Measurements from ENCODE around the gene CREB3L2. TPM values are rescaled to one million over a fixed set of nuclear protein-coding genes. Genes with fewer than 3 reads are reported as not detected.
A peak's percentile ranks its signal among the peaks of the same experiment; 100 is the strongest.
"Not testable (repeated sequence)": the region's sequence is repeated elsewhere in the genome, so short reads cannot be mapped to it uniquely, and the experiment has no call there.

Gene CREB3L2
- total RNA-seq, 2 experiments from 2014 or later, result 24.4 to 28.7 TPM

GRCh38 chr7:137926206-137926605 is 75.7 kb downstream of the CREB3L2 start:
- CTCF ChIA-PET, result not testable (repeated sequence)
- H3K36me3 Mint-ChIP-seq (ENCODE audit: low read depth), result peaks cover 27% of the 10 kb centered on the region

DNA sequence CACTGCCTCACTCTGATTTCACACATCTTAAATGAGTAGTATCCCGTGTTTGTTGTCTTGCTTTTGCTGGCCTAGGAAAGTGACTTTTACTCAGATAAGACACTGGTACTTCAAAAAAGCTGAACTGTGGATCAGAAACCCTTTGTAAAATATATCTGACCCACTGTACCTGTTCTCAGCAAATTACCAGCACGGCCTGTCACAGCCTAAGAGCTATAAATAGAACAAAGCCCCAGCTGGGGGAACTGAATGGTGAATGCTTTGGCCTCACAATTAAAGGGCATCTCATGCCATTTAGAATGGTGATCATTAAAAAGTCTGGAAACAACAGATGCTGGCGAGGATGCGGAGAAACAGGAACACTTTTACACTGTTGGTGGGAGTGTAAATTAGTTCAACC is 76.1 kb downstream of the CREB3L2 start:
- Mint-ChIP-seq H3K27me3 (no peaks in the 10 kb centered on the region), H3K36me3 (ENCODE audit: low read depth) (peaks cover 27% of the 10 kb centered on the region), H3K9me3 (ENCODE audit: low read depth) (no peaks in the 10 kb centered on the region), H3K27ac (no peak overlapping the region), H3K4me3 (no peak overlapping the region), H3K4me1 (peaks cover 33% of the 10 kb centered on the region)
- intact Hi-C loops (cut with DNase I, micrococcal nuclease), result no loop called here
- ChIA-PET POLR2A (no interaction called here), CTCF (no interaction called here)
- no peak for DNase-seq
- no peak for ATAC-seq

More at GRCh38 chr7:137926206-137926605, 75.7 kb downstream of the CREB3L2 start:
- H3K9me3 Mint-ChIP-seq (ENCODE audit: low read depth); H3K4me3 Mint-ChIP-seq; H3K27ac Mint-ChIP-seq; H3K27me3 Mint-ChIP-seq; ATAC-seq; POLR2A ChIA-PET; DNase-seq; intact Hi-C loops (cut with DNase I, micrococcal nuclease): not testable (repeated sequence)
- H3K4me1 Mint-ChIP-seq, result peaks cover 32% of the 10 kb centered on the region

GRCh38 chr7:137925091-137925490 is 76.8 kb downstream of the CREB3L2 start:
- Mint-ChIP-seq H3K27me3 (no peaks in the 10 kb centered on the region), H3K9me3 (ENCODE audit: low read depth) (no peaks in the 10 kb centered on the region), H3K27ac (no peak overlapping the region), H3K4me1 (peaks cover 28% of the 10 kb centered on the region), H3K36me3 (ENCODE audit: low read depth) (peaks cover 27% of the 10 kb centered on the region), H3K4me3 (no peak overlapping the region)
- ChIA-PET CTCF (interaction anchor here (1.1 to 1.2 kb wide), 3 partner anchors 21 to 82 kb away, joined by 3 read pairs; no protein-coding TSS in a partner anchor), POLR2A (interaction anchor here (0.6 kb wide), 1 partner anchor 67 kb away, joined by 6 read pairs; no protein-coding TSS in a partner anchor)
- ATAC-seq, result no peak
- DNase-seq, result no peak
- intact Hi-C loops (cut with DNase I, micrococcal nuclease), result no loop called here

DNA sequence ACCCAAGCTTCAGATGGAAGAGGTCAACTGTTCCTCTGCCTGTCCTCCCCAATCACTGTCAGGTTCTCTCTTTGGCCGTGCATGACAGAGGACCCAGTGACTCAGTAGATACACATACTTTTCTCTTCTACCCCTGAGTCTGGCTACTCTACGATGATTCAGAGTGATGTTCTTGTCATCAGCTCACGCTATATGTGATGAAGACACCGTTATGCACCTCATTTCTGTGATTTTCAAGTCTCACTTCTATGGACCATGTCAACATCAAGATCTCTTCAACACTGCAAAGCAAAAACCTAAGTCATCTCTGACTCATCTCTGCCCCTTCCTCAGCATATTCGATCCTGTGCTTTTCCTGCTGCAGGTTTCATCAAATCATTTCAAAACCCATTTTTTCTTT is 78.5 kb downstream of the CREB3L2 start:
- peak; percentile 93 for ATAC-seq

DNA sequence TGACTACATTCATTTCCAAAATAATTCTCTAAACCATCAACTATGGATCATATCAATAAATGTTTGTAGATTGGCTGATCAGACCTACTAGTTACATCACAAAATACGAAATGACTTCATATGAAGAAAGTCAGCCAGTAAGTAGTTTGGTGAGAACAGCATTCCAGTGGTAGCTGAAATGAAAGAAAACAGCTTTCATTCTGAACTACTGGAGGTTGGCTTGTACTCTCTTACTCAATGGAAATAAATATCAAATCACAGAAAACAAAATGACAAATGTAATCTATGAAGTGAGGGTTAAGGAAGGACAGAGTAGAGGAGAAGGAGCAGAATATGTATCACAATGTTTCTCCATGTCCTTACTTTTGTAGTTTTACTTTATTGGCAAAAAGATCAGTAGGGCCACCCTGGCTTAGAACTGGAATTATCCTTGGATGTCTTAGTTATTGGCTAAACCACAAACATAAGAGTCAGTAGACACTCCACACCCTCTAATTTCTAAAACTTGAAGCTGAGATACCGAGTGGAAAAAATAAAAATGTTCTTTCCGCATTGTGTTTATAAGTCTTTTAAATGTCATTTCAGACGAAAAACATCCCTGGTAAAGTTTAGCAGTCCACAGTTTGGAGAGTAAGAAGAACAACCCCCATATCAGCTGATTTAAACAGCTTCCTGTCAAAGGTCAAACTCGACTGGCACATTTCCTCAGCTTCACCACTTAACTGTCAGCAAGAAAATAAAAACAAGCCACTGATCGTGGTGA is 81.1 kb downstream of the CREB3L2 start:
- H3K27me3 Mint-ChIP-seq, result no peaks in the 10 kb centered on the region
- ATAC-seq (no peak), DNase-seq (no peak)
- H3K27ac Mint-ChIP-seq, result peak overlapping the region; percentile 44
- intact Hi-C loops (cut with DNase I, micrococcal nuclease), result no loop called here
- H3K9me3 Mint-ChIP-seq (ENCODE audit: low read depth), result no peaks in the 10 kb centered on the region
- no peak overlapping the region for H3K4me3 Mint-ChIP-seq
- POLR2A ChIA-PET, result no interaction called here
- H3K36me3 Mint-ChIP-seq (ENCODE audit: low read depth), result peaks cover 19% of the 10 kb centered on the region
- CTCF ChIA-PET, result interaction anchor here (1.1 to 2.6 kb wide), 6 partner anchors 17 to 265 kb away, joined by 3 to 17 read pairs (median 7); partner anchors contain the start of gene CREB3L2
- H3K4me1 Mint-ChIP-seq, result peaks cover 28% of the 10 kb centered on the region

More for the DNA sequence above, 78.5 kb downstream of the CREB3L2 start:
- intact Hi-C loops (cut with DNase I, micrococcal nuclease), result no loop called here
- Mint-ChIP-seq H3K4me3 (no peak overlapping the region), H3K27me3 (no peaks in the 10 kb centered on the region), H3K36me3 (ENCODE audit: low read depth) (peaks cover 27% of the 10 kb centered on the region), H3K9me3 (ENCODE audit: low read depth) (no peaks in the 10 kb centered on the region), H3K4me1 (peaks cover 28% of the 10 kb centered on the region), H3K27ac (peak overlapping the region; percentile 35)
- CTCF ChIA-PET, result interaction anchor here (0.6 to 0.9 kb wide), 3 partner anchors 12 to 79 kb away, joined by 3 to 4 read pairs (median 3); partner anchors contain the start of gene CREB3L2
- no peak for DNase-seq
- POLR2A ChIA-PET, result no interaction called here

GRCh38 chr7:137919987-137920386 is 81.9 kb downstream of the CREB3L2 start:
- no peak overlapping the region for H3K4me3 Mint-ChIP-seq
- POLR2A ChIA-PET, result no interaction called here
- peaks cover 18% of the 10 kb centered on the region for H3K36me3 Mint-ChIP-seq (ENCODE audit: low read depth)
- no peaks in the 10 kb centered on the region for H3K27me3 Mint-ChIP-seq
- H3K4me1 Mint-ChIP-seq, result peaks cover 28% of the 10 kb centered on the region
- H3K9me3 Mint-ChIP-seq (ENCODE audit: low read depth), result no peaks in the 10 kb centered on the region
- CTCF ChIA-PET, result interaction anchor here (1.2 to 2.6 kb wide), 4 partner anchors 82 to 264 kb away, joined by 4 to 17 read pairs (median 9); partner anchors contain the start of gene CREB3L2
- DNase-seq (no peak), ATAC-seq (no peak)
- no peak overlapping the region for H3K27ac Mint-ChIP-seq
- intact Hi-C loops (cut with DNase I, micrococcal nuclease), result no loop called here

GRCh38 chr7:137916980-137917645 is 84.8 kb downstream of the CREB3L2 start:
- ATAC-seq (no peak), DNase-seq (no peak)
- CTCF ChIA-PET, result interaction anchor here (0.6 to 1.2 kb wide), 3 partner anchors 31 to 822 kb away, joined by 3 to 4 read pairs (median 3); no protein-coding TSS in a partner anchor
- Mint-ChIP-seq H3K9me3 (ENCODE audit: low read depth) (no peaks in the 10 kb centered on the region), H3K27ac (no peak overlapping the region), H3K27me3 (no peaks in the 10 kb centered on the region), H3K4me3 (no peak overlapping the region), H3K4me1 (peaks cover 13% of the 10 kb centered on the region), H3K36me3 (ENCODE audit: low read depth) (peaks cover 25% of the 10 kb centered on the region)
- intact Hi-C loops (cut with DNase I, micrococcal nuclease), result no loop called here
- POLR2A ChIA-PET, result no interaction called here

DNA sequence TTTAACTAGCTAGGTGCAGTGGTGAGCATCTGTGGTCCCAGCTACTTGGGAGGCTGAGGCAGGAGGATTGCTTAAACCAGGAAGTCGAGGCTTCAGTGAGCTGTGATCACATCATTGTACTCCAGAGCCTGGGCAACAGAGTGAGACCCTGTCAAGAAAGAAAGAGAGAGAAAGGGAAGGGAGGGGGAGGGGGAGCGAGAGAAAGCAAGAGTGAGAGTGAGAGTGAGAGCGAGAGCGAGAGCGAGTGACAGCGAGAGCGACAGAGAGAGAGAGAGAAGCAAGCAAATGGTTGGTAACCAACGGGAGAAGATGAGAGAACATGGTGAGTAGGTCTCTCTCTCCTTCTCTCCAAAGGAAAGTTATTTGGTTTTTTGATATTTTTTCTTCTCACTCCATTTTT is 85.3 kb downstream of the CREB3L2 start:
- H3K27me3 Mint-ChIP-seq, result no peaks in the 10 kb centered on the region
- no peak overlapping the region for H3K27ac Mint-ChIP-seq
- ATAC-seq, result no peak
- ChIA-PET CTCF (interaction anchor here (0.8 to 1.2 kb wide), 3 partner anchors 31 to 260 kb away, joined by 3 to 4 read pairs (median 3); no protein-coding TSS in a partner anchor), POLR2A (no interaction called here)
- DNase-seq, result no peak
- peaks cover 23% of the 10 kb centered on the region for H3K36me3 Mint-ChIP-seq (ENCODE audit: low read depth)
- H3K4me3 Mint-ChIP-seq, result no peak overlapping the region
- no peaks in the 10 kb centered on the region for H3K9me3 Mint-ChIP-seq (ENCODE audit: low read depth)
- intact Hi-C loops (cut with DNase I, micrococcal nuclease), result no loop called here
- H3K4me1 Mint-ChIP-seq, result peaks cover 10% of the 10 kb centered on the region

GRCh38 chr7:137915266-137915665 is 86.6 kb downstream of the CREB3L2 start:
- no peaks in the 10 kb centered on the region for H3K4me1 Mint-ChIP-seq
- ChIA-PET CTCF (interaction anchor here (1.0 to 3.3 kb wide), 3 partner anchors 12 to 15 kb away, joined by 3 to 19 read pairs (median 4); no protein-coding TSS in a partner anchor), POLR2A (interaction anchor here (0.6 kb wide), 1 partner anchor 917 kb away, joined by 8 read pairs; no protein-coding TSS in a partner anchor)
- no peak overlapping the region for H3K4me3 Mint-ChIP-seq
- no peak overlapping the region for H3K27ac Mint-ChIP-seq
- peaks cover 27% of the 10 kb centered on the region for H3K36me3 Mint-ChIP-seq (ENCODE audit: low read depth)
- no peaks in the 10 kb centered on the region for H3K27me3 Mint-ChIP-seq
- ATAC-seq (no peak), DNase-seq (no peak)
- no peaks in the 10 kb centered on the region for H3K9me3 Mint-ChIP-seq (ENCODE audit: low read depth)
- intact Hi-C loops (cut with DNase I, micrococcal nuclease), result no loop called here

GRCh38 chr7:137913985-137914384 is 87.9 kb downstream of the CREB3L2 start:
- DNase-seq (no peak), ATAC-seq (no peak)
- intact Hi-C loops (cut with DNase I, micrococcal nuclease), result no loop called here
- H3K36me3 Mint-ChIP-seq (ENCODE audit: low read depth), result peaks cover 33% of the 10 kb centered on the region
- ChIA-PET CTCF (interaction anchor here (0.6 to 3.3 kb wide), 4 partner anchors 10 to 253 kb away, joined by 3 to 19 read pairs (median 4); no protein-coding TSS in a partner anchor), POLR2A (no interaction called here)
- H3K4me3 Mint-ChIP-seq, result no peak overlapping the region
- H3K27me3 Mint-ChIP-seq, result no peaks in the 10 kb centered on the region
- no peaks in the 10 kb centered on the region for H3K9me3 Mint-ChIP-seq (ENCODE audit: low read depth)
- no peaks in the 10 kb centered on the region for H3K4me1 Mint-ChIP-seq
- H3K27ac Mint-ChIP-seq, result no peak overlapping the region

GRCh38 chr7:137909042-137909441 is 92.8 kb downstream of the CREB3L2 start:
- no peak for ATAC-seq
- no peak for DNase-seq
- Mint-ChIP-seq H3K36me3 (ENCODE audit: low read depth) (peaks cover 43% of the 10 kb centered on the region), H3K9me3 (ENCODE audit: low read depth) (no peaks in the 10 kb centered on the region), H3K27ac (no peak overlapping the region), H3K27me3 (no peaks in the 10 kb centered on the region), H3K4me1 (peaks cover under 1% of the 10 kb centered on the region), H3K4me3 (no peak overlapping the region)
- intact Hi-C loops (cut with DNase I, micrococcal nuclease), result loop anchor here in 1 of 2 experiments (10.0 kb wide), 1 partner anchor 826 kb away; no protein-coding TSS in a partner anchor
- CTCF ChIA-PET, result interaction anchor here (10.2 kb wide), 1 partner anchor 97 kb away, joined by 247 read pairs; the partner anchor contains the start of gene CREB3L2
- POLR2A ChIA-PET, result no interaction called here

Data from activated CD4-positive, alpha-beta T cell treated with anti-CD3 and anti-CD28 coated beads for 36 hours (primary cell).